ACC112 (cell line): Measurements from ENCODE around the gene INSIG1.

Source experiments
- H2AFZ ChIP-seq: fragments of 200-600 bp; sonication (generic); one replicate; pipeline ENCODE4 v1.6.0; 2017; ENCODE audit warnings: antibody characterized with exemption, low read length; ENCODE audit not compliant: unreplicated experiment
- H3K27ac ChIP-seq: fragments of 200-600 bp; sonication (generic); 2 replicates; pipeline ENCODE4 v1.5.1; 2014; ENCODE audit warnings: low read depth, mild to moderate bottlenecking, antibody characterized with exemption, low read length, moderate library complexity
- H3K27me3 ChIP-seq: fragments of 200-600 bp; sonication (generic); 2 replicates; pipeline ENCODE4 v1.6.1; 2014; ENCODE audit warnings: mild to moderate bottlenecking, antibody characterized with exemption, low read length, moderate library complexity, mixed read lengths; ENCODE audit not compliant: insufficient read depth
- H3K36me3 ChIP-seq: fragments of 200-600 bp; sonication (generic); 2 replicates; pipeline ENCODE4 v1.6.1; 2016; ENCODE audit warnings: mild to moderate bottlenecking, antibody characterized with exemption, low read length, moderate library complexity, mixed read lengths; ENCODE audit not compliant: insufficient read depth
- H3K4me1 ChIP-seq: fragments of 200-600 bp; sonication (generic); one replicate; pipeline ENCODE4 v1.6.1; 2016; ENCODE audit warnings: low read length, mixed read lengths; ENCODE audit not compliant: insufficient read depth, unreplicated experiment, control insufficient read depth
- H3K4me3 ChIP-seq: fragments of 200-600 bp; sonication (generic); 2 replicates; pipeline ENCODE4 v1.5.1; 2014; ENCODE audit warnings: mild to moderate bottlenecking, low read depth, low read length
- H3K79me2 ChIP-seq: fragments of 200-600 bp; sonication (generic); one replicate; pipeline ENCODE4 v1.6.0; 2016; ENCODE audit warnings: low read length; ENCODE audit not compliant: control insufficient read depth, unreplicated experiment, insufficient read depth

Gene INSIG1

DNA sequence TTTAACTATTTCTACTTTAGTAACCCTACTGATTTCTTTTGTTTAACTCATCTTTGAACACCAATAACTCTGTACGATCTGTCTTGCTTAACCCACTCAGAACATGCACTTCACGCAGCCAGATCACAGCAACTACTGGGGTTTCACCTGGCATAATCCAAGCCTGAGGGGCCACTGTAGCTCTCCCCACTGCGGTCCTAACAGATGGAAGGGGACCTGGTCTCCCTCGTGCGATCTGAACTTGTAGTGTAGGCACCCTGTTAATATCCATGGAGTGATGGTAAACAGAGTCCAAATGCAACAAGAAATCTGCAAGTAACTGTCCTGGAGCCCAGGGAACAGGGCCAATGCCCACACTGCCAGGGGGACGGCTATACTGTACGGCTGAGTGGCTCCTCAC is 45.5 kb downstream of the INSIG1 start:
- H3K27ac ChIP-seq: no peak overlapping the region
- peaks cover 36% of the 10 kb centered on the region for H3K27me3 ChIP-seq
- no peak overlapping the region for H2AFZ ChIP-seq
- H3K36me3 ChIP-seq: no peaks in the 10 kb centered on the region
- no peaks in the 10 kb centered on the region for H3K79me2 ChIP-seq
- no peak overlapping the region for H3K4me3 ChIP-seq
- no peaks in the 10 kb centered on the region for H3K4me1 ChIP-seq

DNA sequence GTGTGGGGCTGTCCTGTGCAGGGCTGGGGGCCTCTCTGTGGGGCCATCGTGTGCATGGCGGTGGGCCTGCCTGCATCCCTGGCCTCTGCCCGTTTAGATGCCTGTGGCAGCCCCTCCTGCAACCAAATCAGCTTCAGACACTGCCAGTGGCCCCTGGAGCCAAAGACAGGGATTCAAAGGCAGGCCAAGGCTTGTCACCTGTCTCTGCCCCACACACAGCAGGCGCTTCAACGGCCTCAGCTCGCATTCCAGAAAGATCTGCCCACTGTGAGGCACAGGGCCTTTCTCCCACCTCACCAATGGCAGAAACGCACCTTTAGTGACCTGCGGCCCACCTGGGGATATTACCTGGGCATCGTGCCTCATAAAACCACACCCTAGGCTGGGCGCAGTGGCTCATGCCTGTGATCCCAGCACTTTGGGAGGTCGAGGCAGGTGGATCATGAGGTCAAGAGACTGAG is 46.0 kb downstream of the INSIG1 start:
- no peak overlapping the region for H3K4me3 ChIP-seq
- H3K79me2 ChIP-seq: no peaks in the 10 kb centered on the region
- no peaks in the 10 kb centered on the region for H3K4me1 ChIP-seq
- H3K27me3 ChIP-seq: peaks cover 36% of the 10 kb centered on the region
- no peak overlapping the region for H2AFZ ChIP-seq
- H3K36me3 ChIP-seq: no peaks in the 10 kb centered on the region
- no peak overlapping the region for H3K27ac ChIP-seq

DNA sequence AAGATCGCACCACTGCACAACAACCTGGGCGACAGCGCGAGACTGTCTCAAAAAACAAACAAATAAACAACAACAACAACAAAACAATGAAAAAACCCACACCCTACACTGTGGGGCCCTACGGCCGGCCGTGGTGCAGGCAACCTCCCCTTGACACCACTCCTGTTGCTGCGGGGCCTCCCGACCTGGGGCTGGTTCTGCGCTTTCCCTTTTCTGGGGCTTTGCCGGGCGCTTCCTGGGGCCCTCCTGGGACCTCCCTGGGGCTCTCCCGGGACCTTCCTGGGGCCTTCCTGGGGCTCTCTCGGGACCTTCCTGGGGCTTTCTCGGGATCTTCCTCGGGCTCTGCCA is 46.6 kb downstream of the INSIG1 start:
- Histone ChIP-seq H3K4me3 (peak overlapping the region; percentile 76; the same call in 1 of the 2 replicates), H2AFZ (peak overlapping the region; percentile 68), H3K4me1 (no peaks in the 10 kb centered on the region), H3K79me2 (no peaks in the 10 kb centered on the region), H3K27me3 (peaks cover 40% of the 10 kb centered on the region), H3K36me3 (no peaks in the 10 kb centered on the region), H3K27ac (no peak overlapping the region)

DNA sequence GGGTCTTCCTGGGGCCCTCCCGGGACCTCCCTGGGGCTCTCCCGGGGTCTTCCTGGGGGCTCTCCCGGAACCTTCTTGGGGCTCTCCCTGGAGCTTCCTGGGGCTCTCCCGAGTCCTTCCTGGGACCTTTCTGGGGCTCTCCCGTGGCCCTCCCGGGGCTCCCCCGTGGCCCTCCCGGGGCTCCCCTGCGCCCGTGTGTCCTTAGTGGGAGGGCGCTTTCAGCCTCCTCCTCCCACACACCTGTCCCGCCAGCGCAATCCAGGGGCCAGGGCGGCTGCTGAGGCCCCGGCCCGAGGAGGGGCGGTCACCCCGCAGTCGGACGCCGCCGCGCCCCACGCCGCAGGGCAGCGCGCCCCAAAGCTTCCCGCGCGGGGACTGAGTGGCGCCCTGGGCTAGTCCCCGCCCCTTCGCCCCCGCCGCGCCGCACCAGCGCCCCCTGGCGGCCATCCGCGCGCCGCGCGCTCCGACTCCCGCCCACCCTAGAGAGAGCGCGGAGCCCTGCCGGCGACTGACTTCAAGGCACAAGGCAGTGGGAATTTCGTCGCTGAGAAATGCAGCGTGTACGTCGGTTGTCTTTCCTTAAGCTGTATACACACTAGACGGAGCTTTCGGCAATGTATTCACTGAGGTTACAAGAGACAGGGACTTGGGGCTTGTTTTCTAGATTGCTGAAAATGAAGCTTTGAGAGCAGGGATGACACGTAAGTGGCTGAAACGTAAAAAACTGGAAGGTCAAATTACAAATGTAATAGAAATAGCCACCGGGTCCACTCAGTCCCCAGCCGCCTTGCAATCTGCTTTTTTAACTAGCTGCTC is 47.1 kb downstream of the INSIG1 start:
- Histone ChIP-seq H3K36me3 (no peaks in the 10 kb centered on the region), H3K79me2 (no peaks in the 10 kb centered on the region), H3K4me1 (no peaks in the 10 kb centered on the region), H2AFZ (peak overlapping the region; percentile 68), H3K27ac (no peak overlapping the region), H3K27me3 (peaks cover 35% of the 10 kb centered on the region), H3K4me3 (peak overlapping the region; percentile 76)

DNA sequence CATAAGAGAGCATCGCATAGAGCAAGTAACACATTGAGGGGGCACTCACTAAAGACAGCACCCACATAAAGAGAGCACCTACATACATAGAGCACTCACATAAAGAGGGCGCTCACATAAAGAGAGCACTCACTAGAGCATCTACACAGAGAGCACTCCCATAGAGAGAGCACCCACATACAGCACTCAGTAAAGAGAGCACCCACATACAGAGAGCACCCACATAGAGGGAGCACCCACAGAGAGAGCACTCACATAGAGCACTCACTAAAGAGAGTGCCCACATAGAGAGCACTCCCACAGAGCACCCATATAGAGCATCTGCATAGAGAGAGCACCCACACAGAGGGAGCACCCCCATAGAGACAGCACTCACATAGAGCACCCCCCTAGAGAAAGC is 47.8 kb downstream of the INSIG1 start:
- no peaks in the 10 kb centered on the region for H3K36me3 ChIP-seq
- peaks cover 31% of the 10 kb centered on the region for H3K27me3 ChIP-seq
- no peaks in the 10 kb centered on the region for H3K79me2 ChIP-seq
- no peak overlapping the region for H3K27ac ChIP-seq
- no peaks in the 10 kb centered on the region for H3K4me1 ChIP-seq
- H2AFZ ChIP-seq: no peak overlapping the region
- no peak overlapping the region for H3K4me3 ChIP-seq

DNA sequence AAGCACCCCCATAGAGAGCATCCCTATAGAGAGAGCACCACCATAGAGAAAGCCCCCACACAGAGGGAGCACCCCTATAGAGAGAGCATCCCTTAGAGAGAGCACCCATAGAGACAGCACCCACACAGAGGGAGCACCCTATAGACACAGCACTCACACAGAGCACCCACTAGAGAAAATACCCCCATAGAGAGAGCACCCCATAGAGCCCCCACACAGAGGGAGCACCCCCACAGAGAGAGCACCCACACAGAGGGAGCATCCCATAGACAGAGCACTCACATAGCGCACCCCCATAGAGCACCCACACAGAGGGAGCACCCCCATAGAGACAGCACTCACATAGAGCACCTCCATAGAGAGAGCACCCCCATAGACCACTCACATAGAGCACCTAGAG is 48.6 kb downstream of the INSIG1 start:
- H3K4me3 ChIP-seq: no peak overlapping the region
- H3K27me3 ChIP-seq: peaks cover 30% of the 10 kb centered on the region
- H3K79me2 ChIP-seq: no peaks in the 10 kb centered on the region
- no peak overlapping the region for H3K27ac ChIP-seq
- no peaks in the 10 kb centered on the region for H3K36me3 ChIP-seq
- no peak overlapping the region for H2AFZ ChIP-seq
- no peaks in the 10 kb centered on the region for H3K4me1 ChIP-seq

DNA sequence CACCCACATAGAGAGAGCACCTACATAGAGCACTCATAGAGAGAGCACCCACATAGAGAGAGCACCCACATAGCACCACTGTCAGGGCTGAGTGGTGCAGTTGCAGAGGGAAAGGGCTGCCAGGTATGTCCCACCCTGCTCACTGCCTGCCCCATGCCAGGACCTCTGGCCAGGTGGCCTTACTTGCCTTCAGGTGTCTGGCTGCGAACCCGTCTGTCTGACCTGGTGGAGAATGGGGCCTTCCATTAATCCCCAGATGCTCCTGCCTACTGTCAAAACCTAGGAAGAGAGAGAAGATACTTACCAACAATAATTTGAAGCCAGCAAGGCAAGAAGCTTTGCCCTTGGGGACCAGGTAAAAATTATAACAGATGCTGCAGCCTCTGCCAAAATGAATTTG is 51.1 kb downstream of the INSIG1 start:
- H3K4me1 ChIP-seq: no peaks in the 10 kb centered on the region
- no peaks in the 10 kb centered on the region for H3K79me2 ChIP-seq
- H3K27me3 ChIP-seq: peaks cover 29% of the 10 kb centered on the region
- no peaks in the 10 kb centered on the region for H3K36me3 ChIP-seq
- no peak overlapping the region for H2AFZ ChIP-seq
- H3K4me3 ChIP-seq: no peak overlapping the region
- no peak overlapping the region for H3K27ac ChIP-seq

DNA sequence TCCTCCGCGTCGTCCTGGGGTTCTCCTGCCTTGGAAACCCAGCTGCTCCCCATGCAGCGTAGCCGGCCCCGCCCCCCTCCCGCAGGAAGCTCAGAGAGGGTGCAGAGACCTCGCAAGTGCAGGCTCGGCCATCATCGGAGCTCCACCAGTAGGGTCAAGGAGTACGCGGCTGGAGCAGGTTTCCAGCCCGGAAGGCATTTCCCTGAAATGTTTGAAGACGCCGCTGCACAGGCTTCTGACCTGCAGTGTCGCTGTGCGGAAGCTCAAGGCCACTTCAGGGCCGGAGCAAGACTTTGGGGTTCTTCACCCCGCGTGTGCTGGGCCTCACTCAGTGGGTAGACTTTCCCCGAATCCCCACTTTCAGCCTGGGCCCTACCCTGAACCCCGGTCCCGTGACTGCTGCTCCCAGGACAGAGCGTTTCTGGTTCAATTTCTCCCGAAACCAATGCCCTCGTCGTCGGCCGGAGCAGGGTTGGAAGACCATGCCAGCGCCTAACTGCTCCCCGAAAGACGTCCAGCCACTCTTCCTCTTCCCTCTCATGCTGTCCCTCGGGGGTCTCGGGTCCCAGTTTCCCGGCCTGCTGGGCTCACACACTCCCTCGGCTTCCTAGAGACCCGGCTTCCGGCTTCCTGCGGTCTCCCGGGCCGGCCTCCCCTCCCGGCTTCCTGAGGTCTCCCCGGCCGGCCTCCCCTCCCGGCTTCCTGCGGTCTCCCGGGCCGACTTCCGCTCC is 52.1 kb downstream of the INSIG1 start:
- H3K27me3 ChIP-seq: peaks cover 29% of the 10 kb centered on the region
- no peaks in the 10 kb centered on the region for H3K79me2 ChIP-seq
- H2AFZ ChIP-seq: no peak overlapping the region
- no peaks in the 10 kb centered on the region for H3K36me3 ChIP-seq
- no peak overlapping the region for H3K27ac ChIP-seq
- no peak overlapping the region for H3K4me3 ChIP-seq
- H3K4me1 ChIP-seq: no peaks in the 10 kb centered on the region

DNA sequence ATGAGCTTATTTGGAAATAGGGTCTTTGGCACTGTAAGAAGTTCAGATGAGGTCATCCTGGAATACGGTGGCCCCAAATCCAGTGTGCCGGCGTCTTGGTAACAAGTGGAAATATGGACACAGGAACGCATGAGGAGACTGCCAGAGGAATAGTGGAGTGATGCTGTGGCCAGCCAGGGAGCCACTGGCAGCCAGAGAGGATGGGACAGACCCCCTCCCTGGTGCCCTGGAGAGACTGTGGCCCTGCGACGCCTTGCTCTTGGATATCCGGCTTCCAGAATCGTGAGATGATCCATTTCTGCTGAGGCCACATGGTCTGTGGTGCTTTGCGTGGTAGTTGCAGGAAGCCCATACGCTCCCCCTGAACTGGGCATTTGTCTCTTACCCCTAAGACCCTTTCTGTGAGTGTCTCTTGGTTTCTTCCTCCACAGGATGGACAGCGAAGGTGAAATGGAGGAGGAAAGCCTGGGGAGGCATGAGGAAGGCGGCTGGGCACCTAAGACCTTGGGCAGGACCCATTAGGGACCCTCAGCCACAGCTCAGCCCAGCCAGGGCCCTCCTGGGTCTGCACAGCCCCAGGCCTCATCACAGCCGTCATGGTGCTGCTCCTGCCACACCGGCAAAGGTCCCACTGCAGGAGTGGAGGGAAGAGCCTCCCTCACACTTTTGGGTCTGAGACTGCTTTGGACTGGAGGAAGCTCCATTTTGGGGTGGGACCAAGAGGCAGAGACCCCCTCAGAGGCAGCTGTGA is 53.6 kb downstream of the INSIG1 start:
- Histone ChIP-seq H3K36me3 (no peaks in the 10 kb centered on the region), H3K27ac (no peak overlapping the region), H3K4me1 (no peaks in the 10 kb centered on the region), H3K4me3 (no peak overlapping the region), H3K79me2 (no peaks in the 10 kb centered on the region), H3K27me3 (peaks cover 30% of the 10 kb centered on the region), H2AFZ (no peak overlapping the region)

DNA sequence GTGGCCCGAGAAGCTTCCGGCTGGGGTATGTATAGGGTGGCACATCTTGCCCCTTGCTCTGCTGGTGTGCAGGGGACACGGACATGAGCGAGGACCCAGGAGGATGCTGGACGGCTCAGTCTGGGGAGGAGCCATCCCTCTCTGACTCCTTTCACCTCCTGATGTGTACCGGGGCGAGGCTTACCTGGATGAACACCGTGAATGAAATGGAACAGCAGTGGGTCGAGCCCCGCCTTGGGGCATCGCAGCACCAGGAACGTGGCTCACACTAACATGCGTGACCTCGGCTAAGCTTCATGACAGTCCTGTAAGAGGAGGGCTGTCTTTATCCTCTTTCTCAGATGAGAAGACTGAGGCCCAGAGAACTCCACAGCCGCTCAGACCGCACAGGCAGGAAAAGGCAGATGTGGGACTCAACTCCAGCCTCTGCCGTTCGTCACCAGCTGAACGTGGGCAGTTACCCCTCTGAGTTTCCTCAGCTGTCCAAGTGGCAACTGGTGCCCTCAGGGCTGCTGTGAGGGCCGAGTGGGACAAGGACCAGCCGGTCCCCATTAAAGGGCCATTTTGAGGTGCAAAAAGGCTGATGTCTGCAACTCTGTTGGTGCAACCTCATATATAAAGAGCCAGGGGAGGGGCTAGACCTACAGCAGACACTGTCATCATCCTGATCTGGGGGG is 54.5 kb downstream of the INSIG1 start:
- no peak overlapping the region for H3K27ac ChIP-seq
- H3K4me1 ChIP-seq: no peaks in the 10 kb centered on the region
- no peaks in the 10 kb centered on the region for H3K79me2 ChIP-seq
- H3K4me3 ChIP-seq: no peak overlapping the region
- no peaks in the 10 kb centered on the region for H3K36me3 ChIP-seq
- H2AFZ ChIP-seq: no peak overlapping the region
- peaks cover 37% of the 10 kb centered on the region for H3K27me3 ChIP-seq
